GM23248 (cell line): ENCODE data around the gene GHITM. TPM values are rescaled to one million over a fixed set of nuclear protein-coding genes. Genes with fewer than 3 reads are reported as not detected.
"Not testable (repeated sequence)": the region's sequence is repeated elsewhere in the genome, so short reads cannot be mapped to it uniquely, and the experiment has no call there.

Experiments
- DNase-seq: peaks from one replicate; pipeline ENCODE4 v3.0.0-alpha.2; 2015
- H2AFZ ChIP-seq: fragments of 200-600 bp; sonication (generic); 2 replicates; pipeline ENCODE4 v1.6.1; 2016; ENCODE audit warnings: antibody characterized with exemption
- H3F3A ChIP-seq: fragments of 200-600 bp; sonication (generic); 2 replicates; pipeline ENCODE4 v1.6.1; 2016; ENCODE audit warnings: mild to moderate bottlenecking, antibody characterized with exemption, mixed run types; ENCODE audit not compliant: insufficient read depth
- H3K27ac ChIP-seq: fragments of 200-600 bp; sonication (generic); 2 replicates; pipeline ENCODE4 v1.5.1; 2016; ENCODE audit warnings: mild to moderate bottlenecking
- H3K27me3 ChIP-seq: fragments of 200-600 bp; sonication (generic); replicated peaks from 2 replicates; pipeline ENCODE4 v1.6.1; 2016; ENCODE audit warnings: mild to moderate bottlenecking; ENCODE audit not compliant: insufficient read depth
- H3K36me3 ChIP-seq: fragments of 200-600 bp; sonication (generic); 2 replicates; pipeline ENCODE4 v1.6.1; 2016; ENCODE audit warnings: low read depth, mild to moderate bottlenecking
- H3K4me1 ChIP-seq: fragments of 200-600 bp; sonication (generic); 2 replicates; pipeline ENCODE4 v1.6.1; 2016; ENCODE audit warnings: mild to moderate bottlenecking; ENCODE audit not compliant: insufficient read depth
- H3K4me2 ChIP-seq: fragments of 200-600 bp; sonication (generic); one replicate; pipeline ENCODE4 v1.6.1; 2016; ENCODE audit warnings: mild to moderate bottlenecking; ENCODE audit not compliant: unreplicated experiment
- H3K4me3 ChIP-seq: fragments of 200-600 bp; sonication (generic); 2 replicates; pipeline ENCODE4 v1.5.1; 2016; ENCODE audit warnings: mild to moderate bottlenecking
- H3K79me2 ChIP-seq: fragments of 200-600 bp; sonication (generic); 2 replicates; pipeline ENCODE4 v1.6.1; 2016; ENCODE audit warnings: mild to moderate bottlenecking; ENCODE audit not compliant: insufficient read depth
- H3K9ac ChIP-seq: fragments of 200-600 bp; sonication (generic); 2 replicates; pipeline ENCODE4 v1.6.1; 2016; ENCODE audit warnings: mild to moderate bottlenecking
- H3K9me2 ChIP-seq: fragments of 200-600 bp; sonication (generic); 2 replicates; pipeline ENCODE4 v1.6.1; 2016; ENCODE audit warnings: mixed run types, mild to moderate bottlenecking, moderate library complexity; ENCODE audit not compliant: insufficient read depth
- H3K9me3 ChIP-seq: fragments of 200-600 bp; sonication (generic); one replicate; pipeline ENCODE4 v1.6.1; 2017; ENCODE audit warnings: low read depth
- H4K20me1 ChIP-seq: fragments of 200-600 bp; sonication (generic); 2 replicates; pipeline ENCODE4 v1.6.0; 2016; ENCODE audit not compliant: insufficient read depth
- EZH2 ChIP-seq: fragments of 200-600 bp; sonication (generic); IDR thresholded peaks from 2 replicates; pipeline ENCODE4 v1.6.1; 2018; ENCODE audit warnings: antibody characterized with exemption, mild to moderate bottlenecking; ENCODE audit not compliant: insufficient read depth, poor library complexity, severe bottlenecking
- EZH2phosphoT487 ChIP-seq: fragments of 200-600 bp; sonication (generic); IDR thresholded peaks from 2 replicates; pipeline ENCODE4 v1.6.1; 2018; ENCODE audit warnings: antibody characterized with exemption, moderate library complexity, mild to moderate bottlenecking, low read depth; ENCODE audit not compliant: insufficient read depth
- WGBS, 2 experiments: methylation state at CpG; one replicate each; pipeline ENCODE4 v1.1.6; 2015 to 2017; ENCODE audit warnings: low lambda C conversion rate in 2 of 2, low coverage in 1 of 2; ENCODE audit errors: missing lambda C conversion rate in 2 of 2; 5-methylcytosine and 5-hydroxymethylcytosine counted together
- in situ Hi-C: fragments of 300-500 bp; cut with MboI; formaldehyde crosslinking; loops from 2 replicates; pipeline ENCODE4 v1.15.0; 2020
- polyA plus RNA-seq: library from polyadenylated mRNA; unstranded; fragments of >200 nt; fragmentation: Nextera tagmentation; extraction: Ambion mirVana; gene quantifications from 2 replicates; pipeline ENCODE4 v1.2.1, GENCODE V29; 2016
- total RNA-seq: library from RNA; depleted of rRNA; stranded (reverse); fragments of >200 nt; shearing (Covaris generic); gene quantifications from 2 replicates; pipeline ENCODE4 v1.2.3, GENCODE V29; 2014

Gene GHITM
- total and polyA plus RNA-seq, 2 experiments from 2014 or later, result 205 to 258 TPM

DNA sequence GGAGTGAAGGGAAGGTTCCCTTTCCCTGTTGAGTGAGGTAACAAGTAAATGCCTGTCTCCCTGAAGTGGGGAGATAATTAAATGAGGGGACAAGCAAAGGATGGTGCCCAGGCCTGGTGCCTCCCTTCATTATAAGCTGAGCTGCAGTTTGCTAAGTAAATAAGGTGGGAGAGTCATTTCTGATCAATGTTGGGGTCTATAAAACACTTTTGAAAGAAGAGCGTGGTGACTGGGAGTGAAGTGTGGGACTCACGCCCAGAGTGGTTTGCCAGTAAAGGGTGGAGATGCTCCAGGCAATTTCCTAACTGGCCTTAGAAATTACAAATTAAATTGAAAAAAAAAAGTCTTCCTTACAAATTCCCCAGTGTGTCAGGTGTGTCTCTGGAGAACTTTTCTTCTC lies 24.7 kb downstream of the GHITM start:
- in situ Hi-C loops, result no loop called here
- no peak overlapping the region for H3K4me2 ChIP-seq
- no peak for DNase-seq
- no peaks in the 10 kb centered on the region for H3K9me2 ChIP-seq
- no peak overlapping the region for H3K9ac ChIP-seq
- TF ChIP-seq EZH2 (no peak), EZH2phosphoT487 (no peak)
- no peaks in the 10 kb centered on the region for H3K27me3 ChIP-seq
- no peak overlapping the region for H2AFZ ChIP-seq
- no peak overlapping the region for H3K27ac ChIP-seq
- no peaks in the 10 kb centered on the region for H3K9me3 ChIP-seq
- no peaks in the 10 kb centered on the region for H3F3A ChIP-seq
- no peak overlapping the region for H3K4me3 ChIP-seq
- H3K36me3 ChIP-seq, result no peaks in the 10 kb centered on the region
- 9 to 20% methylated on average over 2 of the region's 2 CpGs for WGBS, 2 experiments
- no peaks in the 10 kb centered on the region for H3K79me2 ChIP-seq
- no peaks in the 10 kb centered on the region for H3K4me1 ChIP-seq
- H4K20me1 ChIP-seq, result no peaks in the 10 kb centered on the region

DNA sequence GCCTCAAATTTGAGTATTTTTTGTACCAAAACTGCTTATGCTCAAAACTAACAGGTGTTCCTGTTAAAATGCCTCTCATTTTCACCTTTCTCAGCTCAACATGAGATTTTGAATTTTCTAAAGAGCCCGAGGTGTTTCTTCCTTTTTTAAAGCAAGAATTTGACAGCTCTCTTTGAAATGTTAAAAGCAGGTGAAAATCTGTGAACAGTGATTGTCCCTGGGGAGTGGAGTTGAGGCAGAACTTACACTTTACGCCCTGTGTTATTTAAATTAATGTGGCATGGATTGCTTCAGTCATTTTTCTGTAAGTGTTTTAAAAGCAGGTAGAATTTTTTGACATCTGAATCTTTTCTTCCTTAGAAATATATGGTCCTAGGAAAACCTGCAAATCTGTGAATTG lies 25.1 kb downstream of the GHITM start:
- in situ Hi-C loops, result no loop called here
- no peak overlapping the region for H3K4me3 ChIP-seq
- H4K20me1 ChIP-seq, result no peaks in the 10 kb centered on the region
- no peaks in the 10 kb centered on the region for H3K36me3 ChIP-seq
- no peaks in the 10 kb centered on the region for H3K9me2 ChIP-seq
- no peaks in the 10 kb centered on the region for H3K79me2 ChIP-seq
- no peaks in the 10 kb centered on the region for H3K9me3 ChIP-seq
- H3K9ac ChIP-seq, result no peak overlapping the region
- no peak overlapping the region for H2AFZ ChIP-seq
- whole genome bisulfite sequencing, 2 experiments, result 4 to 6% methylated on average over 2 of the region's 2 CpGs
- no peaks in the 10 kb centered on the region for H3K27me3 ChIP-seq
- DNase-seq, result no peak
- TF ChIP-seq EZH2phosphoT487 (no peak), EZH2 (no peak)
- H3F3A ChIP-seq, result no peaks in the 10 kb centered on the region
- no peak overlapping the region for H3K4me2 ChIP-seq
- H3K27ac ChIP-seq, result no peak overlapping the region
- no peaks in the 10 kb centered on the region for H3K4me1 ChIP-seq

DNA sequence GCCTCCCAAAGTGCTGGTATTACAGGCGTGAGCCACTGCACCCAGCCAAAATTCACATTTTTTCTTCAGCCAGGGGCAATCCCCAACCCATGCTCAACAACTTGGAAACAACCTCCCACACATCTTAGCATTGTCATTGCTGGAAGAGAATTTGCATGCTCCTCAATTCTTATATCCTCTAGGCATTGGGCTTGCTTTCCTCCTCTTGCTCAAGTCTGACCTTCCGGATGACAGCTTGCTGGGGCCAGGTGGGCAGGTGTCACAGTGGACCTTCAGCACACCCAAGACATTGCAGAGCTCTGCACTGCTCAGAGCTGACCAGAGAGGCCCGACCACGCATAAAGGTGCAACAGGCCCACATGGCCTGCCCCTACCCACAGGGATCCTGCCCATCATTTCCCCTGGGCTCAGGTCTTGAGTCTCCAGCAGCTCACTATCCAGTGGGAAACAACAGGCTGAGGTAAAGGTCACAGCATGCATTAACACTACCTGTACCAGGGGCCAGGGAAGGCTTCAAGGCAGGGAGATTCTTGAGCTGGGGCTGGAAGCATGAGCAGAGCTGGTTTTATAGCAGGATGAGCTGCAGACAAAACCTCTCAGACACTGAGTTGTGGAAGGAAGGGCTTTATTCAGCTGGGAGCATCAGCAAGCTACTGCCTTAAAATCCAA lies 27.4 kb downstream of the GHITM start:
- no peak overlapping the region for H3K4me2 ChIP-seq
- H3K79me2 ChIP-seq, result no peaks in the 10 kb centered on the region
- in situ Hi-C loops, result no loop called here
- H3K9me2 ChIP-seq, result no peaks in the 10 kb centered on the region
- no peaks in the 10 kb centered on the region for H3K27me3 ChIP-seq
- TF ChIP-seq EZH2phosphoT487 (no peak), EZH2 (no peak)
- no peaks in the 10 kb centered on the region for H3K4me1 ChIP-seq
- H3K9me3 ChIP-seq, result no peaks in the 10 kb centered on the region
- no peaks in the 10 kb centered on the region for H4K20me1 ChIP-seq
- H3K9ac ChIP-seq, result no peak overlapping the region
- no peak overlapping the region for H3K27ac ChIP-seq
- H2AFZ ChIP-seq, result no peak overlapping the region
- WGBS, 2 experiments, result 50 to 53% methylated on average over 4 of the region's 4 CpGs
- H3F3A ChIP-seq, result no peaks in the 10 kb centered on the region
- H3K4me3 ChIP-seq, result no peak overlapping the region
- H3K36me3 ChIP-seq, result no peaks in the 10 kb centered on the region
- DNase-seq, result no peak

DNA sequence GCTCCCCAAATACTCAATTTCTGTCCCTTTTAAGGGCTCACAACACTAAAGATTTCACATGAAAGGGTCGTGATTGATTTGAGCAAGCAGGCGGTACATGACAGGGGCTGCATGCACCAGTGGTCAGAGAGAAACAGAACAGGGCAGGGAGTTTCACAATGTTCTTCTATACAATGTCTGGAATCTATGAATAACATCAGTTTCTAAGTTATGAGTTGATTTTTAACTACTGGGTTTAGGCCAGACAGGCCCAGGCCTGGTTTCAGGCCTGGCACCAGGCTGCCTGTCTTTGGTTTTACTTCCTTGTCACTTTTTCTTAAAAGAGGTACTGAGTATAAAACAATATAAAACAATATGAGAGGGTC lies 28.0 kb downstream of the GHITM start:
- H3K36me3 ChIP-seq, H3K4me3 ChIP-seq, H2AFZ ChIP-seq, H3K27me3 ChIP-seq, H3K79me2 ChIP-seq, H3K4me2 ChIP-seq, H3K9me3 ChIP-seq, H3F3A ChIP-seq, H3K27ac ChIP-seq, DNase-seq, H3K4me1 ChIP-seq, H4K20me1 ChIP-seq, H3K9me2 ChIP-seq, in situ Hi-C loops, H3K9ac ChIP-seq: not testable (repeated sequence)
- WGBS, 2 experiments, result 46 to 53% methylated on average over 2 of the region's 2 CpGs

DNA sequence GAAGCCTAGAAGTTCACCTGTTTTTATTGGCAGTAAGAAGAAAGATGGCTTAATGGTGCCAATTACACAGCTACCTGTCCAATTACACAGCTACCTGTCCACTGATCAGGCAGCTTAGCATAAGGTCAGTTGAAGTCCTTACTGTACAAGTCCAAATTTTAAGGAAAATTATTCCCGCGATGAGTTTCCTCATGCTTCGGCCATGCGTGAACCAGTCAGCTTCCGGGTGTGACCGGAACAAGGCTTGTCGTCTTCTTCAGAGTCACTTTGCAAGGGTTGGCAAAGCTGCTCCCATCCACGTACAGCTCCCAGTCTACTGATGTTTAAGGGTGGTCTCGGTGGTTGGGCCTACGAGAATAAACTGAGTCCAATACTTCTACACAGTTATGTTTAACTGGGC lies 29.1 kb downstream of the GHITM start:
- DNase-seq, H3K27me3 ChIP-seq, H3K9me2 ChIP-seq, H3F3A ChIP-seq, H3K4me3 ChIP-seq, H3K36me3 ChIP-seq, H2AFZ ChIP-seq, in situ Hi-C loops, H4K20me1 ChIP-seq, H3K9ac ChIP-seq, H3K4me1 ChIP-seq, H3K4me2 ChIP-seq, H3K27ac ChIP-seq, H3K9me3 ChIP-seq, H3K79me2 ChIP-seq: not testable (repeated sequence)
- WGBS, 2 experiments, result 76 to 80% methylated on average over 10 of the region's 10 CpGs

DNA sequence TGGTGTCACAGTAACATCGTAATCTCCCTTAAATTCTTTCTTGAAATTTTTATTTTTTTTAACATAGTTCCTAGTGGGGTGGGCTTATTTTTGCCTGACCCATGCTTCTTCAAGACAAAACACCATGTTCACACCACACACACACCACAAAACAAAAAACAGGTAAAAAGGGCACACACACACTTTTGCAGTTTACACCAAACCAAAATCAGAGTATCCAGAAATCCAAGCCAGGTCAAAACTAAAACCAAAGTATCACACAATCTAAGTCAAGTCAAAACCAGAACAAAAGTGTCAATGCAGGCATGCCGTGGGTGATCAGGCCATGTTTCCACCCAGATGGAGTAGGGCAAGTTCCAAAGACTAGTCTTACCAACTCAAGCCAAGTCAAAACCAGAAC lies 31.9 kb downstream of the GHITM start:
- H3F3A ChIP-seq, in situ Hi-C loops, H3K4me2 ChIP-seq, H3K79me2 ChIP-seq, H2AFZ ChIP-seq, H3K9ac ChIP-seq, H3K4me3 ChIP-seq, H3K36me3 ChIP-seq, DNase-seq, H3K27me3 ChIP-seq, H3K9me3 ChIP-seq, H3K4me1 ChIP-seq, H3K27ac ChIP-seq, H4K20me1 ChIP-seq, H3K9me2 ChIP-seq: not testable (repeated sequence)
- WGBS, 2 experiments, result 22 to 25% methylated on average over 2 of the region's 2 CpGs

DNA sequence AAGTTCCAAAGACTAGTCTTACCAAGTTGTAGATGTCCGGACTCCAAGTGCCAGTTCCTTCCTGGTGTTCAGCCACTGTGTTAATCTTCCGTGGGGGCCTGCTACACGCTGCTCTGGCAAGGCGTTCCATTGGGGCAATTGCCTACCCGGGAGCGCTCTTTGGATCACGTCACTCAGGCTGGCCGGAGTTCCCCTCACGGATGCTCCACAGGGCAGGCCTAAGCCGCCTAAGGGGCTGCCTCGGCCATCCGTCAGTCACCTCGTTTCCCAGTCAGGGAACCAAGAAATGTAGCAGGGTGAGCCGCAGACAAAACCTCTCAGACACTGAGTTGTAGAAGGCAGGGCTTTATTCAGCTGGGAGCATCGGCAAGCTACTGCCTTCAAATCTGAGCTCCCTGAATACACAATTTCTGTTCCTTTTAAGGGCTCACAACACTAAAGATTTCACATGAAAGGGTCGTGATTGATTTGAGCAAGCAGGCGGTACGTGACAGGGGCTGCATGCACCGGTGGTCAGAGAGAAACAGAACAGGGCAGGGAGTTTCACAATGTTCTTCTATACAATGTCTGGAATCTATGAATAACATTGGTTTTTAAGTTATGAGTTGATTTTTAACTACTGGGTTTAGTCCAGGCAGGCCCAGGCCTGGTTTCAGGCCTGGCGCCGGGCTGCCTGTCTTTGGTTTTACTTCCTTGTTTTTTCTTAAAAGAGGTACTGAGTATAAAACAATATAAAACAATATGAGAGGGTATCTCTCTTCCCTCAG lies 32.6 kb downstream of the GHITM start:
- H3F3A ChIP-seq, H3K79me2 ChIP-seq, H3K9me2 ChIP-seq, H3K36me3 ChIP-seq, H3K27ac ChIP-seq, H3K4me3 ChIP-seq, H2AFZ ChIP-seq, H3K9ac ChIP-seq, DNase-seq, H3K4me2 ChIP-seq, H3K27me3 ChIP-seq, H3K4me1 ChIP-seq, in situ Hi-C loops, H4K20me1 ChIP-seq, H3K9me3 ChIP-seq: not testable (repeated sequence)
- WGBS, 2 experiments, result 64 to 65% methylated on average over 21 of the region's 21 CpGs
